ENCODE results near the gene CACNA1C.
A peak's percentile ranks its signal among the peaks of the same experiment; 100 is the strongest.

Gene CACNA1C

GRCh38 chr12:2171672-2172426, 119.1 kb downstream of the CACNA1C start:
- DNase-seq (ENCODE audit: low read depth): no peak

GRCh38 chr12:2172491-2173214, 119.9 kb downstream of the CACNA1C start:
- no peak for DNase-seq (ENCODE audit: low read depth)

- no peak for DNase-seq (ENCODE audit: low read depth)
Measured at GRCh38 chr12:2173971-2174370, 121.2 kb downstream of the CACNA1C start.

- DNase-seq (ENCODE audit: low read depth): no peak
Measured at GRCh38 chr12:2177003-2177402, 124.2 kb downstream of the CACNA1C start.

- DNase-seq (ENCODE audit: low read depth): no peak
Measured at GRCh38 chr12:2177751-2178150, 125.0 kb downstream of the CACNA1C start.

GRCh38 chr12:2179058-2179457, 126.3 kb downstream of the CACNA1C start:
- DNase-seq (ENCODE audit: low read depth): no peak

- DNase-seq (ENCODE audit: low read depth): peak; percentile 86
Measured at GRCh38 chr12:2179953-2180736, 127.4 kb downstream of the CACNA1C start.

- DNase-seq (ENCODE audit: low read depth): no peak
Measured at GRCh38 chr12:2180737-2181082, 127.9 kb downstream of the CACNA1C start.

GRCh38 chr12:2183556-2184541, 131.1 kb downstream of the CACNA1C start:
- DNase-seq (ENCODE audit: low read depth): no peak

- no peak for DNase-seq (ENCODE audit: low read depth)
Measured at GRCh38 chr12:2185751-2186341, 133.1 kb downstream of the CACNA1C start.

GRCh38 chr12:2187195-2187945, 134.6 kb downstream of the CACNA1C start:
- DNase-seq (ENCODE audit: low read depth): no peak

- DNase-seq (ENCODE audit: low read depth): no peak
Measured at GRCh38 chr12:2190085-2190484, 137.3 kb downstream of the CACNA1C start.

- DNase-seq (ENCODE audit: low read depth): no peak
Measured at GRCh38 chr12:2190896-2191533, 138.2 kb downstream of the CACNA1C start.

- DNase-seq (ENCODE audit: low read depth): no peak
Measured at GRCh38 chr12:2191534-2192153, 138.9 kb downstream of the CACNA1C start.

- DNase-seq (ENCODE audit: low read depth): no peak
Measured at GRCh38 chr12:2192231-2192630, 139.4 kb downstream of the CACNA1C start.

GRCh38 chr12:2194060-2194459, 141.3 kb downstream of the CACNA1C start:
- no peak for DNase-seq (ENCODE audit: low read depth)

- DNase-seq (ENCODE audit: low read depth): no peak
Measured at GRCh38 chr12:2194571-2194970, 141.8 kb downstream of the CACNA1C start.

GRCh38 chr12:2195085-2195484, 142.3 kb downstream of the CACNA1C start:
- no peak for DNase-seq (ENCODE audit: low read depth)

- DNase-seq (ENCODE audit: low read depth): no peak
Measured at GRCh38 chr12:2198005-2198501, 145.3 kb downstream of the CACNA1C start.

All from GM04503 (cell line).